T follicular helper cell (primary cell): ENCODE measurements around the gene EBI3.
A peak's percentile ranks its signal among the peaks of the same experiment; 100 is the strongest.
"Not testable (repeated sequence)": the region's sequence is repeated elsewhere in the genome, so short reads cannot be mapped to it uniquely, and the experiment has no call there.

Source experiments
- DNase-seq: peaks from one replicate; pipeline ENCODE4 v3.0.0-alpha.2; 2020; ENCODE audit warnings: low read depth

EBI3 gene

DNA sequence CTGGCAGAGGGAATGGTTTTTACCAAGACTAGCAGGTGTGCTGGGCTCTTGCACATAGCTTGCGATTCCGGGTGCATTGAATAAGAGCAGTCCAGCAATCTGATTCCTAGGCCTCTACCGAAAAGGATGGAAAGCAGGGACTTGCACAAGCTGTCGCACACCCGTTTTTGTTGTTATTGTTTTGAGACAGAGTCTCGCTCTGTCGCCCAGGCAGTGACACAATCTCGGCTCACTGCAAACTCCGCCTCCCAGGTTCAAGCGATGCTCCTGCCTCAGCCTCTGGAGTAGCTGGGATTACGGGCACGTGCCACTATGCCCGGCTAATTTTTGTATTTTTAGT lies 5.5 kb downstream of the EBI3 start:
- no peak for DNase-seq

DNA sequence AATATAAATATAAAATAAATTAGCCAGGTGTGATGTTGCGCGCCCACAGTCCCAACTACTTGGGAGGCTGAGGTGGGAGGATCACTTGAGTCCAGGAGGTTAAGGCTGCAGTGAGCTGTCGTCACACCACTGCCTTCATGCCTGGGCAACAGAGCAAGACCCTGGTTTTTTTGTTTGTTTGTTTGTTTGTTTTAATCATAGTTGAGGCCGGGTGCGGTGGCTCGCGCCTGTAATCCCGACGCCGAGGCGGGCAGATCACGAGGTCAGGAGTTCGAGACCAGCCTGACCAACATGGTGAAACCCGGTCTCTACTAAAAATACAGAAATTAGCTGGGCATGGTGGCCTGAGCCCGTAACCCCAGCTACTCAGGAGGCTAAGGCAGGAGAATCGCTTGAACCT lies 8.2 kb downstream of the EBI3 start:
- not testable (repeated sequence) for DNase-seq

DNA sequence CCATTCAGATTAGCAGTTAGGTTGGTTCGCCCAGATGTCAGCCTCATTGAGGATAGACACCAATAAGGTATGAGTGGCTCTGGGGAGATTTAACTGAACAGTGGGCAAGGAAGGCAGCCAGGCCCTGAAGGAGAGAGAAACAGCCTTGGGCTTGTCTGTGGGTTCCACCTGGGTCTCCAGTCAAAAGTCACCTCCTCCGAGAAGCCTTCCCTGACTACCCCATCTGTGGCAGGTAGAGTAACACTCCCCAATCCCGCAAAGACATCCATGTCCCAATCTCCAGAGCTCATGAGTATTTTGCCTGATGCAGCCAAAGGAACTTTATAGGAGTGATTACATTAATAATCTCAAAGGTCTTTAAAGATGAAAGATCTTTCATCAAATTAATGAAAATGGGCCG lies 9.5 kb downstream of the EBI3 start:
- no peak for DNase-seq

DNA sequence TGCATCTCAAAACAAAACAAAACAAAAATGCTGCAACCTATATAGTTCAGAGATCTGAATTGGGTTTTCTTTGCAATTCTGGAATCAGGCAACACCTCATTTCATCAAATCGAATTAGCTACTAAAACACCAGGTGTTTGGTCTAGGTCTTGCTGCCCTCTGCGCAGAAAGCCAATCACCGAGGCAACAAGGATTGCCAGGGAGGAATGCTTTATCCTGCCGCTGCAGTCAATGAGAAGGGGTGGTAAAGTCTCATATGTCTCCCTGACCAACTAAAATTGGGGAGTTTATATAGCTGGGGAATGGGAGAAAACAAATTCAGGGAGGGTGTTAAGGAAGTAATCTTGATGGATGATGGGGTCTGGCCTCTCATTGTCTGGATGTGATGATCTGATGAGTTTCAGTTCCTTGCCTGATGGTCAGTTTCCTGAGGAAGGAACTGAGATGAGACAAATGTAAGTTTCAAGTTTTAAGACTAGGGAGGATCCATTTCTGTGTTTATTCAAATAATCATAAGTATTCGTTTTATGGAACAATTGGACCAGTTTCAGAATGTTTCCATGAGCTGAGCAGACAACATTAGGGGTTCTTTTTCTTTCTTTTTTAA lies 12.6 kb downstream of the EBI3 start:
- no peak for DNase-seq

DNA sequence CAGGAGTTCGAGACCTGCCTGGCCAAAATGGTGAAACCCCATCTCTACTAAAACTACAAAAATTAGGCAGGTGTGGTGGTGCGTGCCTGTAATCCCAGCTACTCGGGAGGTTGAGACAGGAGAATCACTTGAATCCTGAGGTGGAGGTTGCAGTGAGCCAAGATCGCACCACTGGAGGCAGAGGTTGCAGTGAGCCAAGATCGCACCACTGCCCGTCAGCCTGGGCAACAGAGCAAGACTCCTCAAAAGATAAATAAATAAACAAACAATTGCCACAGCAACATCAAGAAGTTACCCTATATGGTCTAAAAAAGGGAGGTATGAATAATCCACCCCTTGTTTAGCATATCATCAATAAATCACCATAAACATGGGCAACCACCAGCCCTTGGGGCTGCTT lies 16.6 kb downstream of the EBI3 start:
- DNase-seq, result not testable (repeated sequence)

DNA sequence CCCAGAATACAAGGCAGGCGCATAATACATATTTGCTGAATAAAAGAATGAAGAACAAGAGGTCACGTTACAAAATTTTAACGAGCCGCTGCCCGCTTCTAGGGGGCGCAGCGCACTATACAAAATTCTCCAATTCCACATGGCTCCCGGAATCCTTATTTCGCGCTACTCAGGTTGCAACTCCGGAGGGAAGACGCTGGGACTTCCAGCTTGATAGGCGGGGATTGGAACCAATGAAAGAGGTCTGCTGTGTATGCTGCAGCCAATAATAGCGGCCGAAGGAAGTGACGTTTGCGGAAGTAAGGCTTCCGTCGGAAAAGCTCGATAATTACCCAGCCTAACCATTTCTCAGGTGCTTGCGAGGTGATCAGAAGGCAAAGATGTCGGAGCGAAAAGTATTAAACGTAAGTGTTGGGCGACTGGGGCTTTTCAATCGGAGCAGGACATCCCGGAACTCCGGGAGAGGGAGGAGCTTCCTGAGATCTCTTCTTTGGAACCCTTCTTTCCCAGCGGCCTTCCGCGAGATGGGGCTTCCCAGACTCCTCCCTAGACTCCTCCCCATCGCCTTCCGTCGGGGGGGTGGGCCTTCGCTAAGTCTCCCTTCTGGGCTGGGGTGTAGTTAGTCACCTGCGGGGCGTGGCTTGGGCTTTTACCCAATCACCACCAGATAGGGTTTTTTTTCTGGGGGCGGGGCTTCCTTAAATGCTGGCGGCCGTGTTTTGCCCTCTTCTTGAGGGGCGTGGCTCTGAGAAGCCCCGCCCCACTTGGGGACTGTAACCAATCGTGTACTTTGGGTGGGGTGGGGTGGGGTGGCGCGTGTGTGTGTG lies 17.7 kb downstream of the EBI3 start, which contains the start of gene YJU2:
TSS of gene YJU2 (plus strand) at position 314 of the 827 bp plus-strand sequence. CDS start at position 381, 67 bp downstream.
- DNase-seq, result peak; percentile 98

DNA sequence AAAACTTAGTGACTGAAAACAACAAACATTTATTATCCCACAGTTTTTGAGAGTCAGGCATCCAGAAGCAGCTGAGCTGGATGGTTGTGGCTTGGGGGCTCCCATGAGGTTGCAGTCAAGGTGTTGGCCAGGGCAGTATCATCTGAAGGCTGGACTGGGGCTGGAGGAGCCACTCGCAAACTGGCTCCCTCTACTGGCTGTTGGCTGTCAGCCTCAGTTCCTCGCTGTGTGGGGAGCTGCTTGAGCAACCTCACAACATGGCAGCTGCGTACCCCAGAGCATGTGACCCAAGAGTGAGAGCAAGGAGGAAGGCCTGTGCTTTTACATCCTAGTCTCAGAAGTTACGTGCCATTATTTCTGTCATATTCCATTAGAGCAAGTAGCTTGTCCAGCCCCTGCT lies 27.2 kb downstream of the EBI3 start:
- DNase-seq, result no peak

DNA sequence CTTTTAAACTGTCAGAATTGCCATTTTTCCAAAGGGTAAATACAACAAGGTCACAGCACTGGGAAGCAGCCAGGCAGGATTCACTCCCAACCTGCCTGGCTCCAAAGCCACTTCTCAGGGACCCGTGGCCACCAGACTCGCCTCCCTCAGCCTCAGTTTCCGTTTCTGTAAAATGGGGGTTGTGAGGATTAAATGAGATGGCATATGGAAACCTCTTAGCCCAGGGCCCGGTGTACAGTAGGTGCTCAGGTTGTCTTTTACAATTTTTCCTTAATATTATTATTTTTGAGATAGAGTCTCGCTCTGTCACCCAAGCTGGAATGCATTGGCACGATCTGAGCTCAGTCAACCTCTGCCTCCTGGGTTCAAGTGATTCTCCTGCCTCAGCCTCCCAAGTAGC lies 27.7 kb downstream of the EBI3 start:
- DNase-seq, result no peak

DNA sequence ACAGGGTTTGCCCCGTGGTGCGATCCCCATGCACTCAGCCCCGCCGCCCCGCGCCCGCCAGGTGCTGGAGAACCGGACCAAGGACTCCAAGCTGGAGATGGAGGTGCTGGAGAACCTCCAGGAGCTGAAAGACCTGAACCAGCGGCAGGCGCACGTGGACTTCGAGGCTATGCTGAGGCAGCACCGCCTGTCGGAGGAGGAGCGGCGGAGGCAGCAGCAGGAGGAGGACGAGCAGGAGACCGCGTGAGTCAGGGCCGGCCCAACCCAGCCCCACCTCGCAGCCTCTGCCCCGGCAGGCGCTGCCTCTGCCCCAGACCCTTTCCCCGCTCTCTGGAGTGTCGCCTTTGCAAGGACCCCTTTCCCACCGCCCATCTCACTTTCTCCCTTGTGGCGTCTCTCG lies 28.9 kb downstream of the EBI3 start:
- DNase-seq, result no peak

DNA sequence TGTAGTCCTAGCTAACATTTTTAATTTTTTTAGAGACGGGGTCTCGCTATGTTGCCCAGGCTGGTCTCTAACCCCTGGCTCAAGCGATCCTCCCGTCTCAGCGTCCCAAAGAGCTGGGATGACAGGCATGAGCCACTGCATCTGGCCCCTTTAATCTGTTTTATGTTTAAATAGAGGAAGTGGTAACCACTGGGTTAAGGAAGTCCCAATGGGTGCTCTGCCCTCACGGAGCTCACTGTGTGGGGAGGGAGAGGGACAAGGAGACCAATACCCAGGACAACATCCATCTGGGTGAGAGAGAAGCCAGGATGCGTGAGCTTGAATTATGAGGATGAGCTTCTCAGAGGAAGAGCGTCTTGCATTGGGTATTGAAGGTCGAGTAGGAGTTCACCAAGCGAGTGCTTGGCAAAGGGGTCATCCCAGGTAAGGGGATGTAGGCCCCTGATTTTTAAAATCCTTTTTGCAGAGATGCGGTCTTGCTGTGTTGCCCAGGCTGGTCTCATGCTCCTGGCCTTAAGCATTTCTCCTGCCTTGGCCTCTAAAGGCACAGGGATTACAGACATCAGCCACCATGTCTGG lies 31.4 kb downstream of the EBI3 start:
- DNase-seq, result no peak

DNA sequence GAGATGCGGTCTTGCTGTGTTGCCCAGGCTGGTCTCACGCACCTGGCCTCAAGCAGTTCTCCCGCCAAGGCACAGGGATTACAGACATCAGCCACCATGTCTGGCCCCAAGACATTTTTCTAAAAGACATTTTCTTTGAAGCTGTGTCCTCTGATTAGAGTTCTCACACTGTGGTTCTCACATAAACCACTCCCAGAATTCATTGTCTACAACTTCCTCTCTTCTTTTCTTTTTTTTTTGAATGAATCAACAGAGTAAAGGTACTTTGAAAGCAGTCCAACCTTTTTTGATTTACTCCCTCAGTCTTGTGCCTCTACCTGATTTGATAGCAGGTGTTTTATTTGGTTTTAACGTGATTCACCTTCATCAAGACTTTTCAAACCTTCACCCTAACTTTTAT lies 35.5 kb downstream of the EBI3 start:
- DNase-seq, result no peak

DNA sequence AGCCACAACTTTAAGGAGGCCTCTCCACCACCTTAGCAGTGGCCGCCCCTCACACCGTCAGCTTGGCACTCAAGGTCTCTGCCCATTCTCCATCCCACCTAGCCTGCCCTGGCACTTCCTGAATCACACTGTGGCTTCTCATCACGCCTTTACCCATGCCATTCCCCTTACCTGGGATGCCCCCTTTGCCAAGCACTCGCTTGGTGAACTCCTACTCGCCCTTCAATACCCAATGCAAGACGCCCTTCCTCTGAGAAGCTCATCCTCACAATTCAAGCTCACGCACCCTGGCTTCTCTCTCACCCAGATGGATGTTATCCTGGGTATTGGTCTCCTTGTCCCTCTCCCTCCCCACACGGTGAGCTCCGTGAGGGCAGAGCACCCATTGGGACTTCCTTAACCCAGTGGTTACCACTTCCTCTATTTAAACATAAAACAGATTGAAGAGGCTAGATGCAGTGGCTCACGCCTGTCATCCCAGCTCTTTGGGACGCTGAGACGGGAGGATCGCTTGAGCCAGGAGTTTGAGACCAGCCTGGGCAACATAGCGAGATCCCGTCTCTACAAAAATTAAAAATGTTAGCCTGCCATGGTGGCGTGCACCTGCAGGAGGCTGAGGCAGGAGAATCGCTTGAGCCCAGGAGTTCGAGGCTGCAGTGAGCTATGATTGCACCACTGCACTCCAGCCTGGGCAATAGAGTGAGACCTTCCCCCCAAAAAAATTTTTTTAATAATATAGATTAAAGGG lies 37.1 kb downstream of the EBI3 start:
- no peak for DNase-seq

DNA sequence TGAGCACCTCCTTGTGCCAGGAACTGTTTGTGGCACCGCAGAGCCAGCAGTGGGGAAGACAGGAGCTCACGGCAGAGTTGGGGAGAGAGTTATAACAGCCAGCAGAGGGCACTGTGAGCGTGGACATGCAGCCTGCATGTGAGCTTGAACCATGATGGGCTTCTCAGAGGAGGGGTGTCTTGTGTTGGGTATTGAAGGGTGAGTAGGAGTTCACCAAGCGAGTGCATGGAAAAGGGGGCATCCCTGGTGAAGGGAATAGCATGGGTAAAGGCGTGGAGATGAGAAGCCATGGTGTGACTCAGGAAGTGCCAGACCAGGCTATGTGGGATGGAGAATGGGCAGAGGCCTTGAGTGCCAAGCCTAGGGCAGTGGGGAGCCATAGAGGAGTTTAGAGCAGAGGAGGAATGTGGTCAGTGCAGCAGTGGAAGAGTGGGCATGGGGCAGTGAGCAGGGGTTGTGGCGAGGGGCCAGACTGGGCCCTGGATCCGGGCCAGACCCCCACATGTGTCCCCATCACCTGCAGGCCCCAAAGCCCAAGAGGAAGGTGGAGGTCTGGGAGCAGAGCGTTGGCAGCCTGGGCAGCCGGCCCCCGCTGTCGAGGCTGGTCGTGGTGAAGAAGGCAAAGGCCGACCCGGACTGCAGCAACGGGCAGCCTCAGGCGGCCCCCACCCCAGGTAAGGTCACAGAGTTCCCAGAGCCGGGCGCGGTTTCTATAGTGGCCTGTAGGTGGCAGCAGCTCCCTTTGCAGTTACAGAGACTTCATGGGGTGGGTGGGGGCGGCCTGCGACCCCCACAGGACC lies 38.0 kb downstream of the EBI3 start:
- peak; percentile 33 for DNase-seq

DNA sequence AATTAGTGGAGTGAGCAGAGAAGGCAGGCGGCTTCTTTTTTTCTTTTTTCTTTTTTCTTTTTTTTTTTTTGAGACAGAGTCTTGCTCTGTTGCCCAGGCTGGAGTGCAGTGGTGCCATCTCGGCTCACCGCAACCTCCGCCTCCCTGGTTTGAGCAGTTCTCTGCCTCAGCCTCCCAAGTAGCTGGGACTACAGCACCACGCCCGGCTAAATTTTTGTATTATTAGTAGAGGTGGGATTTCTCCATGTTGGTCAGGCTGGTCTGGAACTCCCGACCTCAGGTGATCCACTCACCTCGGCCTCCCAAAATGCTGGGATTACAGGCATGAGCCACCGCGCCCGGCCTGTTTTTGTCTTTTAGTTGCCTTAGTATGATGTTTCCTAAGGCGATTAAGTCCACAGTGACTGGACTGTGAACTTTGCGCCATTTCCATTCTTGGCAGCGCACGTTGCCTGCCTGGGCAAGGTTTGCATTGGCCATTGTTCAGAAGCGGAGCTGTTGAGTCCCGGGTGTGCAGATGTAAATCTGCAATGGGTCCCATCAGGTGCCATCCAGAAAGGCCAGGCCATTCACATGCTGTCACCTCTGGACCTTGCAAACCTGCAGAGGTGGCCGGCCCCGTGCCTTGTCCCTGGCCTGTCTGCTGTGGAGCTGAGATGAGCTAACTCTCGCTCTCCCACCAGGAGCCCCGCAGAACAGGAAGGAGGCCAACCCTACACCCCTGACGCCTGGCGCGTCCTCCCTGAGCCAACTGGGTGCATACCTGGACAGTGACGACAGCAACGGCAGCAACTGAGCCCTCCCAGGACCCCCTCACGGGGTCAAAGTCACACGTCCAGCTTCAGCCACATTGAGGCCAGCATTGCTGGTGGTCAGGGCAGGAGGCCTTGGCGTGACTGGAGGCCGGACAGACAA lies 38.8 kb downstream of the EBI3 start:
- no peak for DNase-seq

DNA sequence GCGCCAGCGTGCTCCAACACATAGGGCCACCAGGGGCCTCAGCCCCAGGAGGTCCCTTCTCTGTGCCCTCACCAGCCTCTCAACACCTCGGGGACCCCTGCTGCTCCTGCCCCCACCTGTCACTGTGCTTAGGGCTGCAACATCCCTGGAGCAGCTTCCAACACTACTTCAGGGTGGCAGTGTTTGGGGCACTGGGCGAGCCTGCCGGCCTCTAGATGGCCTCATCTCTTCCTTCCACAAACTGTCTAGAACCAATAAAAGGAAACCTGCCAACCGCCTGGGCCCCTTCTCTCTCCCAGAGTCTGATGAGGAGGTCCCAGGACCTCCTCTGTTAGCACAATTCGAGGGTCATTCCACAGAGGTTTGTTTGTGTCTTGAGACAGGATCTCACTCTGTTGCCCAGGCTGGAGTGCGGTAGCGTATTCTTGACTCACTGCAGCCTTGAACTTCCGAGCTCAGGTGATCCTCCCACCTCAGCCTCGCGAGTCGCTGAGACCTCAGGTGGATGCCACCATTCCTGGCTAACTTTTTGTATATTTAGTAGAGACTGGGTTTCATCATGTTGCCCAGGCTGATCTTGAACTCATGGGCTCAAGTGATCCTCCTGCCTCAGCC lies 39.6 kb downstream of the EBI3 start:
- no peak for DNase-seq

DNA sequence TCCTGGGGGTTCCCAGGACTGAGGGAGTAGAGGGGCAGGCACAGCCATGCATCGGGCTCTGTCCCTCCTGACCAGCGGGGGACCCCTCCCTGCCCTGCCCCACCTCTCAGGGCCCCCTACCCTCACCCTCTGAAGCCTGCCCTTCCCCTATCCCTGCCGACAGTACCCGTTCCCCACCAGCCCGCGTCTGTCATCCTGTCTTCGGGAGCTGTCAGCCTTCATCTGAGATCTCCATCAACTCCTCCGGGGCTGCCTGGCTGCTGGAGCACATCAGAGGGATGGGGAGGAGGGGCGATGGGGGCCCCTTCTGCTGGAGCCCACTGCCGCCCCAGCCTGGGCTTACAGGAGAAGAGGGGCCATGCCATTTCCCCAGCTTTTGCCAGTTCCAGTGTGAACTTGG lies 43.6 kb downstream of the EBI3 start:
- DNase-seq, result no peak

DNA sequence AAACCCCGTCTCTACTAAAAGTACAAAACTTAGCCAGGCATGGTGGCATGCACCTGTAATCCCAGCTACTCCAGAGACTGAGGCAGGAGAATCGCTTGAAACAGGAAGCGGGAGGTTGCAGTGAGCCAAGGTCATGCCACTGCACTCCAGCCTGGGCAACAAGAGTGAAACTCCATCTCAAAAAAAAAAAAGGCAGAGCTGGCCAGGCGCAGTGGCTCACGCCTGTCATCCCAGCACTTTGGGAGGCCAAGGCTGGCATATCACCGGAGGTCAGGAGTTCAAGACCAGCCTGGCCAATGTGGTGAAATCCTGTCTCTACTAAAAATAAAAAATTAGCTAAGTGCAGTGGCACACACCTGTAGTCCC lies 45.0 kb downstream of the EBI3 start:
- not testable (repeated sequence) for DNase-seq

DNA sequence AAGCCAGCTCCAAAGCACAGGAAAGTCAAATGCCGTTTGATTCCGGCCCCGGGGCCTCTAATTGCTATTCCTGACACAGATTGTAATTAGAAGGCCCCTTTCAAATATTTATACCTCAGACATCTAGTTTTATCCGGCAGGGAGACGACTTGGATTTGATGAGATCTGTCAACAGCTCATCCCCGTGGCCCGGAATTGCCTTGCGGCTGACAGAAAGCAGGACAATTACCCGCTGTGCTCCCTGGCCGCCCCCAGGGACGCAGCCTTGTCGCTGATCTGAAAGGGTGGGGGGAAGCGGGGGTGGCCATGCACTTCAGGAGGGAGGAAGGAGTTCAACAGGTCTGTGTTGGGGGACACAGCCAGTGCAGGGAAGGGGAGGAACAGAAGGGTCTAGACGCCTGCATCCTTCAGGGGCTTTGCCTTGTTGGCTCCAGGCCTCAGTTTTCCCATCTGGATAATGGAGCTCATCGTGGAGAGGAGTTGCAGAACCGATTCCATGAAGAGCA lies 47.9 kb downstream of the EBI3 start:
- no peak for DNase-seq

DNA sequence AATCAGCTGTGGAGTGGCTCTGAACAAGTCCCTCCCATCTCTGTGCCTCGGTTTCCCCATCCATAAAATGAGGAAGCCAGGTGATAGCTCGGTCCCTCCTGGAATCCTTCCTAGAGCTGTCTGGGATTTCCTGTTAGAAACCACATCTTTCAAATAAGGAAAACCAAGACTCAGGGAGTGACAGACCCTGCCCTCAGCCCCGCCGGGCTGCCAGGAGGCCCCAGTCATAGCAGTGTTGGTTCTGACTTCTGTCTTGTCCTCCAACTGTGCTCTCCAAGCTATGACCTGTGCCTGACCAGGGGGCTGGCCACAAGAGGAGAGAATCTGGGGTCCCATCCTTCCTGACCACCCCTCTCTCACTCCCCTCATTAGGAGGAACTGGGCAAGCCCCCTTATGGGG lies 48.7 kb downstream of the EBI3 start:
- no peak for DNase-seq
